Pons (tissue), 1 donor: Measurements from ENCODE around the gene WDR72.
"Not testable (repeated sequence)": the region's sequence is repeated elsewhere in the genome, so short reads cannot be mapped to it uniquely, and the experiment has no call there.

Experiments
- DNase-seq: peaks from one replicate; pipeline ENCODE4 v3.0.0-alpha.2; 2016; ENCODE audit warnings: low spot score

Gene WDR72

DNA sequence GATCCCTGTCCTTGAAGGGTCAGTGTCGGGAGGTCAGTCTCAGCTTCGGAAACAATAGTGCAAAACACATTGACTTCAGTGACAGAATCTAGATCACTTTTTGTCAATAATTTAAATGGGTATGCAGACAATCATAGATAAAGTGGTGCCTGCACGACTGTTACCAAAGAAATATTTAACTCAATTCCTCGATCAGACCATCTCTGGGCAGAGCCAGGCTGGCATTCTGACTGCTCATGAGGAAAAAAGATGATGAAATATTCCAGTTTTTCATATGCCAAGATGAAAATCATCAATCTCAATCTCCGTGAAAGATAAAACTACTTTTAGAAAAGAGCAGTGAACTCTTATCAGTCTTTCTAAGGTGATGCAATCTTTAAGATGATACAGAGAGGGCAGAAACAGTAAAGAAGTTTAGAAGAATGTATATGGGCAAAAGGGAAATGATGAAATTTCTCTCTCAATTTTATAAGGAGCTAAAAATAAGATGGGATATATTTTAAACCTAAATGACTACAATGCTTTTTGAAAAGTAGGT lies 169.9 kb downstream of the WDR72 start:
- DNase-seq = no peak

GRCh38 chr15:53588773-53589172 lies 170.7 kb downstream of the WDR72 start:
- no peak for DNase-seq

- DNase-seq = peak; percentile 69
Observed at GRCh38 chr15:53586799-53587198, 172.7 kb downstream of the WDR72 start.

DNA sequence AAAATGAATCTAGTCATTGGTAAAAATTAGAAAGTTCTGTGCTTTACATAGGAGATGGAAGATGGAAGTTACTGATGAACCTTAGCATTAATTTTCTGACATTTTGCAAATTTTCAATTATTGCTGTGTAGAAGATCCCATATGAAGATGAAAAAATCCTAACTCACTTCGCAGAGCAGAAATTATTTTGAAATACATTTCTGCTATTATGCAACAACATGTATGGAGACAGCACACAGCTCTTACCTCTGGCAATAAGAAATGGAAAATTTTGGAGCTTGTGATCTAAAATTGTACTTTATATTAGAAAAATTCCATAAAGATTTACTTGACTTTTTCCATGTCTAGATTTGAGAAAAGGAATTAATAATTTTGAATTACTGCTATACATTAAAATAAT lies 177.9 kb downstream of the WDR72 start:
- DNase-seq = no peak

DNA sequence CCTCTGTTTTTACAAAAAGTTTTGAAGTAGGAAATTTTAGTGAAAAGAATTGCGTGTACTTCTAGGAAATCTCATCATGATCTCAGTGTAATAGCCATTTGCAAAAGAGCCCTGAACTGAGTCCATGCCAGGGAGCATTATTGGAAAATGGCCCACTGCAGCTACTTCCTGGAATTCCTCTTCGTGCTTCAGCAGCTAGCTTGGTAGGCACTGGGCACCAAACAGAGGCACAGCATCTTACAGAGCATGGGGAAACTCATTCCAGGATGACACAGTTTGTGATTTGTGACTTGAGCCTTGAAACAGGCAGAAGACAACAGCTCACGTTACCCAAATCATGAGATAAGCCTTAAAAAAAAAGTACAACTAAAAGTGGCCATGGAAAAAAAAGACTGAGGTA lies 179.1 kb downstream of the WDR72 start:
- DNase-seq = no peak

DNA sequence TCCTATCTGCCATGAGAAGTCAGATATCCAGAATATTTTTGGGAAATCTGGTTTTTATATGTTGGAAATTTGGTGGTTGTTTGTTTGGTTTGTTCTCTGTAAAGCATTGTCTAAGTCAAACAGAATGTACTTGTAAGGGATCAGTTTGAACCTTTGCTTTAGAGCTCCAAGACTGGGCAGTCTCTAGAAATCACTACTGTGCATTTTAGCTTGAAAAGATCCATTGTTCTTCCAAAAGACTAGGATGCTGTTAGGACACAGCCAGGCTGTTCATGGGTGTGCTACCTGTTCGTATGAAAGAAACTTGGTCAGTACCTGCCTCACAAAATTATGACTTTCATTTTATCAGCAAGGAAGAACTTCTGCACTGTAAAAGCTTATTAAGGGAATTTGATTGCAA lies 182.6 kb downstream of the WDR72 start:
- DNase-seq = peak; percentile 83

DNA sequence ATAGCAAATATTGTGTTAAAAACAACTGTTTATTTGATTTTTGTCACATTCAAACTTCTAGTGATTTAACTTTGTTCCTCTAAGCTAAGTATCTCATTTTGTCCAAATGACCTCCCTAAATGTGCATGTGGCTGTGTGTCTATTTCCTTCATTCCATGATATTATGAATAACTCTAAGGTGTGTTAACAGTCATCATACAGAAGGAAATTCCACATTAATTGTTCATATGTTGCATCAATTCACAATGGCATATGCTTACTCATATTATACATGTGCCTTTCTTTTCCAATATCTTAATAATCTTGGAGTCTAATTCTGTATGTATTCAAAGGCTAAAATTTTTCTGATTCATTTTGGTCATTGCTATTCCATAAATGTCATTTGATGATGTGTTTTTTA lies 186.4 kb downstream of the WDR72 start:
- no peak for DNase-seq

DNA sequence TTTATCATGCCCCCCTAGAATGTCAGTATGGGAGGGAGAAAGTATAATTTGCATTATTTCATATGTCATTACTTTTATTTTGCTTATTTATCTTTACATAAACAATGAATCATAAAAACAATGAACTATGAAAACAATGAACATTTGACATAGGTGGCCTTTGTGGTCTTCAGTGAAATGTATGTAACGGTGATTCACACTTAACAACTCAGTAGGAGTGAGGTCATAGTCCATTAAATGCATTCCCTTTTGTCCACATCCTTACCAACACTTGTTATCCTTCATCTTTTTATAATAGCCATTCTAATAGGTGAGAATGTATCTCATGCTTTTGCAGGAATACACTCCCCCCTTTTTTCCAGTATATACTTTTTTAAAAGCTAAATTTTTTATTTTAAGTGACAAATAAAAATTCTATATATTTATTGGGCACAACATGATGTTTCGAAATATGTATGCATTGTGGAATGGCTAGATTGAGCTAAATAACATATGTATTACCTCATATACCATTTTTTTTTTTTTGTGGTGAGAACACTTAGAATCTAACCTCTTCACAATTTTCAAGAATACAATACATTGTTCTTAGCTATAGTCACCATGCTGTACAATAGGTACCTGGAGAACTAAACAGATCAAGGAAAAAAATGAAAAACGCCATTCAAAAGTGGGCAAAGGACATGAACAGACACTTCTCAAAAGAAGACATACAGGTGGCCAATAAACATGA lies 189.5 kb downstream of the WDR72 start:
- no peak for DNase-seq

GRCh38 chr15:53566912-53567311 lies 192.6 kb downstream of the WDR72 start:
- no peak for DNase-seq

- no peak for DNase-seq
Observed at GRCh38 chr15:53565721-53566120, 193.7 kb downstream of the WDR72 start.

DNA sequence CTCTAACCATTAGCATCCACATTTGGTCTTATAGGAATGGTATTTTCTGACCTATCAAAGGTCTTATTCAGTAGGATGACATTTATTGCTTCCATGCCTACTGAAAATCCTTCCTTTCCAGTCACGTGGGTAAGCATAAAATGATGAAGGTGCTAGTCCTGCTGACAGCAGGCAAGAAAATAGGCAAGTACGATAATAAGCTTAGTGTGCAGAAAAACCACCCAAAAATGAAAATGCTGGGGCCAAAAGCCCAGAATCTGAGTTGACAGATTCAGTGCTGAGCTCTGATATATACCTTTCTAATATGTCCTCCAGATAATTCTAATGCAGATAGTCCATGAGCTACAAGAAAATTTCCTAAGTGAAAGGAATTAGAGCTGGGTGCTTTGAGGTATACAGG lies 194.8 kb downstream of the WDR72 start:
- no peak for DNase-seq

- no peak for DNase-seq
Observed at GRCh38 chr15:53563627-53564026, 195.8 kb downstream of the WDR72 start.

- DNase-seq = no peak
Observed at GRCh38 chr15:53559364-53560277, 199.8 kb downstream of the WDR72 start.

GRCh38 chr15:53558384-53558783 lies 201.1 kb downstream of the WDR72 start:
- DNase-seq = no peak

GRCh38 chr15:53555226-53555625 lies 204.2 kb downstream of the WDR72 start:
- DNase-seq = no peak

- no peak for DNase-seq
Observed at GRCh38 chr15:53549697-53550305, 209.7 kb downstream of the WDR72 start.

GRCh38 chr15:53548236-53548635 lies 211.2 kb downstream of the WDR72 start:
- no peak for DNase-seq

- not testable (repeated sequence) for DNase-seq
Observed at GRCh38 chr15:53540626-53541300, 218.7 kb downstream of the WDR72 start.

GRCh38 chr15:53539878-53540277 lies 219.6 kb downstream of the WDR72 start:
- no peak for DNase-seq

DNA sequence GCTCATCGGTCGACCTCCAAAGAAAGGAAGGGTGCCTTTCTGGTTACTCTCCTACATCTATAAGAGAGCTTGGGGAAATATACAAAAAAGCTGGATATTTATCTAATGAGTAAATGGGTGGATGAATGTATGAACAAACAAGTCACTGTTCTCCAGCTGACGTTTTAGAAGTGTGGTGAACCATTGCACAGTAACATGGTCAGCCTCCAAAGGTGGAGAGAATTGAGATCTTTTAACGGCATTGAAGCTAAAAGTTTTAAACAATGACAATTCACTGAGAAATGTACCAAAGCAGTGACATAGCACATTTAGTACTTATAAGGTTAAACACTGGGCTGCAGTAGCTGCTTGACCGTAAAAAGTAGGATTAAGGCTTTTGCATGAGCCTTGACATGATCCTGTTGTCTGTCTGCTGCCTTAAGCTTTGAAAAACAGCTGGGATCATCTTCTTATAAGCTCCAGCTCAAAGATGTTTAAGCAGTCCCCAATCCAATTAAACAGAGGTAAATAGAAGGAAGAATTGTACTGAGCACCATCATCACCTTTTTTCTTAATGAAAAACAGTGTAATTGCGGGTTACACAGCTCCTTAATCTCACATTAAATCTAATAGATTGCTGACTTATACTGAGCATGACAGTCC lies 222.9 kb downstream of the WDR72 start:
- DNase-seq = no peak

- no peak for DNase-seq
Observed at GRCh38 chr15:53535886-53536285, 223.6 kb downstream of the WDR72 start.
